Stomach (tissue), 9 donors: ENCODE results near the gene CALN1. TPM values are rescaled to one million over a fixed set of nuclear protein-coding genes. Genes with fewer than 3 reads are reported as not detected.
A peak's percentile ranks its signal among the peaks of the same experiment; 100 is the strongest.

Experiments
- DNase-seq, 2 donors: peaks; one replicate each; pipeline versions ENCODE4 v3.0.0 to v3.0.0-alpha.2; 2013 to 2019
- H3K27ac ChIP-seq, 5 donors: fragments of 200-600 bp in 4 of 5; sonication (generic) in 4 of 5; one replicate each; pipeline ENCODE4 v1.5.1; 2013 to 2019; ENCODE audit warnings: mild to moderate bottlenecking in 1 of 5, moderate library complexity in 1 of 5
- H3K27me3 ChIP-seq, 3 donors: fragments of 200-600 bp; sonication (generic); one replicate each; pipeline ENCODE4 v1.5.1; 2017 to 2019; ENCODE audit warnings: mixed run types in 1 of 3
- H3K36me3 ChIP-seq, 4 donors: fragments of 200-600 bp; sonication (generic); 1 replicate in 3 of 4; 2 replicates in 1 of 4; pipeline ENCODE4 v1.5.1; 2016 to 2019
- H3K4me1 ChIP-seq, 4 donors: fragments of 200-600 bp; sonication (generic); one replicate each; pipeline ENCODE4 v1.5.1; 2016 to 2019
- H3K4me3 ChIP-seq, 4 donors: fragments of 200-600 bp; sonication (generic) in 3 of 4; one replicate each; pipeline ENCODE4 v1.5.1; 2016 to 2019; ENCODE audit warnings: mild to moderate bottlenecking in 1 of 4
- H3K9me3 ChIP-seq, 4 donors: fragments of 200-600 bp; sonication (generic); one replicate each; pipeline ENCODE4 v1.5.1; 2016 to 2019
- CTCF ChIP-seq, 7 experiments: fragments of 450-650 bp in 4 of 7; fragments of 200-600 bp in 3 of 7; sonication (generic) in 3 of 7; IDR thresholded peaks; one replicate each; pipeline ENCODE4 v1.5.1; 2016 to 2019; ENCODE audit warnings: antibody characterized with exemption in 7 of 7, control low read depth in 2 of 7, mild to moderate bottlenecking in 1 of 7
- EP300 ChIP-seq: sonication (generic); formaldehyde crosslinking; IDR thresholded peaks from one replicate; pipeline ENCODE4 v1.6.1; 2017; ENCODE audit warnings: antibody characterized with exemption
- POLR2A ChIP-seq, 4 donors: fragments of 450-650 bp; IDR thresholded peaks; one replicate each; pipeline ENCODE4 v1.6.1; 2016; ENCODE audit warnings: antibody characterized with exemption in 4 of 4, control low read depth in 2 of 4, mild to moderate bottlenecking in 1 of 4, moderate library complexity in 1 of 4
- POLR2AphosphoS5 ChIP-seq, 3 donors: sonication (generic); formaldehyde crosslinking; IDR thresholded peaks; one replicate each; pipeline ENCODE4 v1.6.1; 2016; ENCODE audit warnings: antibody characterized with exemption in 3 of 3
- WGBS, 5 donors: extraction: QIAGEN DNeasy Blood & Tissue Kit in 3 of 5; methylation state at CpG; one replicate each; pipeline versions ENCODE4 v1.1.5 to v1.1.7; 2013 to 2018; 5-methylcytosine and 5-hydroxymethylcytosine counted together
- intact Hi-C: fragments of 100-400 bp; cut with DNase I; formaldehyde crosslinking; loops from one replicate; pipeline ENCODE4 v1.15.1; 2023; ENCODE audit warnings: low total_unique reads
- polyA plus RNA-seq, 3 donors: library from polyadenylated mRNA; stranded (reverse); fragments of 200-250 nt; gene quantifications; one replicate each; pipeline ENCODE4 v1.2.3, GENCODE V29; 2013
- total RNA-seq, 5 donors: library from RNA; depleted of rRNA; stranded (reverse); fragments of >200 nt; gene quantifications; one replicate each; pipeline versions ENCODE4 v1.1.0 to v1.2.3, GENCODE V29; 2014 to 2016
- donor health status: healthy with polysubstance abuse.
- donor health status: Bipolar disorder and iron deficiency.
- donor health status: healthy.

CALN1 gene
- total and polyA plus RNA-seq, 8 donors, result under 0.01 to 51.9 (median 0.37) TPM; not detected in 5

- Histone ChIP-seq H3K27ac (no peak overlapping the region), H3K4me1 (no peaks in the 10 kb centered on the region), H3K9me3 (peaks cover 0 to 25% (median 14%) of the 10 kb centered on the region in 4 donors), H3K4me3 (no peak overlapping the region), H3K36me3 (no peaks in the 10 kb centered on the region), H3K27me3 (no peaks in the 10 kb centered on the region)
- TF ChIP-seq CTCF (IDR thresholded peaks at IDR 0.05), result no peak
- no peak for TF ChIP-seq POLR2AphosphoS5 (IDR thresholded peaks at IDR 0.05)
- TF ChIP-seq POLR2A (IDR thresholded peaks at IDR 0.05), result no peak
- TF ChIP-seq EP300, result no peak
- WGBS, 5 donors, result 81 to 89% (median 86%) methylated on average over 2 of the region's 2 CpGs; no CpG with 5 or more reads in 1 of the 5 donors
- DNase-seq, result no peak
- intact Hi-C loops, result no loop called here
These were observed 271.6 kb downstream of the CALN1 start for GRCh38 chr7:72140566-72140965.

- peaks cover 0 to 10% (median 4%) of the 10 kb centered on the region in 4 donors for H3K9me3 ChIP-seq
- no peaks in the 10 kb centered on the region for H3K27me3 ChIP-seq
- H3K36me3 ChIP-seq, result no peaks in the 10 kb centered on the region
- H3K4me3 ChIP-seq, result no peak overlapping the region
- 56 to 83% (median 65%) methylated on average over 1 of the region's 1 CpG for WGBS, 5 donors
- H3K27ac ChIP-seq, result no peak overlapping the region
- no peaks in the 10 kb centered on the region for H3K4me1 ChIP-seq
- intact Hi-C loops, result no loop called here
- TF ChIP-seq CTCF (IDR thresholded peaks at IDR 0.05) (no peak), EP300 (no peak), POLR2A (IDR thresholded peaks at IDR 0.05) (no peak), POLR2AphosphoS5 (IDR thresholded peaks at IDR 0.05) (no peak)
- no peak for DNase-seq
These were observed 285.0 kb downstream of the CALN1 start for GRCh38 chr7:72127136-72127535.

GRCh38 chr7:72123913-72124312 is 288.2 kb downstream of the CALN1 start:
- Histone ChIP-seq H3K9me3 (no peaks in the 10 kb centered on the region), H3K4me3 (no peak overlapping the region), H3K36me3 (no peaks in the 10 kb centered on the region), H3K27me3 (no peaks in the 10 kb centered on the region), H3K4me1 (no peaks in the 10 kb centered on the region), H3K27ac (no peak overlapping the region)
- no peak for DNase-seq
- 51 to 65% (median 59%) methylated on average over 5 of the region's 5 CpGs for WGBS, 5 donors
- intact Hi-C loops, result no loop called here
- TF ChIP-seq POLR2A (IDR thresholded peaks at IDR 0.05) (no peak), EP300 (no peak)

GRCh38 chr7:72118366-72118765 is 293.8 kb downstream of the CALN1 start:
- H3K27me3 ChIP-seq, result no peaks in the 10 kb centered on the region
- H3K36me3 ChIP-seq, result no peaks in the 10 kb centered on the region
- TF ChIP-seq CTCF (IDR thresholded peaks at IDR 0.05) (no peak), POLR2A (IDR thresholded peaks at IDR 0.05) (no peak), EP300 (no peak), POLR2AphosphoS5 (IDR thresholded peaks at IDR 0.05) (no peak)
- H3K9me3 ChIP-seq, result no peaks in the 10 kb centered on the region
- peak in 1 of 2 donors; percentile 28 for DNase-seq
- no peak overlapping the region for H3K27ac ChIP-seq
- H3K4me3 ChIP-seq, result no peak overlapping the region
- intact Hi-C loops, result no loop called here
- 20 to 42% (median 33%) methylated on average over 3 of the region's 3 CpGs for WGBS, 5 donors
- no peaks in the 10 kb centered on the region for H3K4me1 ChIP-seq

GRCh38 chr7:72114129-72114528 is 298.0 kb downstream of the CALN1 start:
- peaks cover 0 to 6% (median 0%) of the 10 kb centered on the region in 4 donors for H3K4me1 ChIP-seq
- 82 to 88% (median 85%) methylated on average over 2 of the region's 2 CpGs for WGBS, 5 donors
- H3K36me3 ChIP-seq, result no peaks in the 10 kb centered on the region
- intact Hi-C loops, result no loop called here
- H3K4me3 ChIP-seq, result no peak overlapping the region
- DNase-seq, result no peak
- no peaks in the 10 kb centered on the region for H3K27me3 ChIP-seq
- peaks cover 0 to under 1% (median 0%) of the 10 kb centered on the region in 4 donors for H3K9me3 ChIP-seq
- TF ChIP-seq EP300 (no peak), CTCF (IDR thresholded peaks at IDR 0.05) (no peak), POLR2A (IDR thresholded peaks at IDR 0.05) (no peak), POLR2AphosphoS5 (IDR thresholded peaks at IDR 0.05) (no peak)
- no peak overlapping the region for H3K27ac ChIP-seq
